ENCODE data around the gene LIFR. TPM values are rescaled to one million over a fixed set of nuclear protein-coding genes. Genes with fewer than 3 reads are reported as not detected.

LIFR gene
- total and polyA plus RNA-seq, 7 donors = 10.1 to 74.5 (median 28.9) TPM

DNA sequence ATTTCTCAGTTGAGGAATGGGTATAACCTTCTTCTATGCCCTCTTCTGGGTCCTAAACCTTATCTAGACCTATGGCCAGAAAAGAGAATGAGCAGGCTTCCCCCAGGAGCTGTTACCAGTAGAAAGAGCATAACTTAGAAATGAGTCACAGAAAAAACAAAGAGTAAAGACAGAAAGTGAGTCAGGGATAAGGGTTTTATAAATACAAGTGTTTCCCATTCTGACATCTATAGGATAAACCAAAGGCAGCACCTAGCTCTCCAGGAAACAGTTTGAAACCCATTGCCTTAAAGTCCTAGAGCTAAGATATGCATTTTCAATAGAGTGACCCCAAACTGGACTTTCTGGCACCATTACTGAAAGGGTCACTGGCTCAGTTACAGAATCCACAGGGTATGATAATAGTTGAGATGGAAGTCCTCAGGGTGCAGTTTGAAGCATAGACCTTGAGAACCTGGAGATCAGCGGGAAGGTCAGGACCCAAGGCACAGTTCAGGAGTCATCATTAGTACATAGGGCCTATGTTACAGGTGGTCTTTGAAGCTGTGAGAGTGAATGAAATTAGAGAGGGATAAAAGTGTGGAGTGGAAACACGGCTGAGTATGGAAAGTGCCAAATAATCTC lies 42.7 kb upstream of the LIFR start:
- Histone ChIP-seq H3K27ac (no peak overlapping the region), H3K4me1 (peaks cover 31% of the 10 kb centered on the region), H3K4me3 (no peak overlapping the region), H3K9me3 (no peaks in the 10 kb centered on the region), H3K27me3 (ENCODE audit: insufficient read depth in 3 of 3, low read length in 2 of 3) (no peaks in the 10 kb centered on the region), H3K36me3 (ENCODE audit: insufficient read depth in 1 of 2, low read depth in 1 of 2) (no peaks in the 10 kb centered on the region)
- intact Hi-C loops (cut with DNase I) = no loop called here
- TF ChIP-seq, protein P1, sequence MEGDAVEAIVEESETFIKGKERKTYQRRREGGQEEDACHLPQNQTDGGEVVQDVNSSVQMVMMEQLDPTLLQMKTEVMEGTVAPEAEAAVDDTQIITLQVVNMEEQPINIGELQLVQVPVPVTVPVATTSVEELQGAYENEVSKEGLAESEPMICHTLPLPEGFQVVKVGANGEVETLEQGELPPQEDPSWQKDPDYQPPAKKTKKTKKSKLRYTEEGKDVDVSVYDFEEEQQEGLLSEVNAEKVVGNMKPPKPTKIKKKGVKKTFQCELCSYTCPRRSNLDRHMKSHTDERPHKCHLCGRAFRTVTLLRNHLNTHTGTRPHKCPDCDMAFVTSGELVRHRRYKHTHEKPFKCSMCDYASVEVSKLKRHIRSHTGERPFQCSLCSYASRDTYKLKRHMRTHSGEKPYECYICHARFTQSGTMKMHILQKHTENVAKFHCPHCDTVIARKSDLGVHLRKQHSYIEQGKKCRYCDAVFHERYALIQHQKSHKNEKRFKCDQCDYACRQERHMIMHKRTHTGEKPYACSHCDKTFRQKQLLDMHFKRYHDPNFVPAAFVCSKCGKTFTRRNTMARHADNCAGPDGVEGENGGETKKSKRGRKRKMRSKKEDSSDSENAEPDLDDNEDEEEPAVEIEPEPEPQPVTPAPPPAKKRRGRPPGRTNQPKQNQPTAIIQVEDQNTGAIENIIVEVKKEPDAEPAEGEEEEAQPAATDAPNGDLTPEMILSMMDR (IDR thresholded peaks at IDR 0.05) = no peak
- DNase-seq (no peak), ATAC-seq (no peak)
- WGBS, 3 donors = 83 to 98% (median 90%) methylated on average over 2 of the region's 2 CpGs

DNA sequence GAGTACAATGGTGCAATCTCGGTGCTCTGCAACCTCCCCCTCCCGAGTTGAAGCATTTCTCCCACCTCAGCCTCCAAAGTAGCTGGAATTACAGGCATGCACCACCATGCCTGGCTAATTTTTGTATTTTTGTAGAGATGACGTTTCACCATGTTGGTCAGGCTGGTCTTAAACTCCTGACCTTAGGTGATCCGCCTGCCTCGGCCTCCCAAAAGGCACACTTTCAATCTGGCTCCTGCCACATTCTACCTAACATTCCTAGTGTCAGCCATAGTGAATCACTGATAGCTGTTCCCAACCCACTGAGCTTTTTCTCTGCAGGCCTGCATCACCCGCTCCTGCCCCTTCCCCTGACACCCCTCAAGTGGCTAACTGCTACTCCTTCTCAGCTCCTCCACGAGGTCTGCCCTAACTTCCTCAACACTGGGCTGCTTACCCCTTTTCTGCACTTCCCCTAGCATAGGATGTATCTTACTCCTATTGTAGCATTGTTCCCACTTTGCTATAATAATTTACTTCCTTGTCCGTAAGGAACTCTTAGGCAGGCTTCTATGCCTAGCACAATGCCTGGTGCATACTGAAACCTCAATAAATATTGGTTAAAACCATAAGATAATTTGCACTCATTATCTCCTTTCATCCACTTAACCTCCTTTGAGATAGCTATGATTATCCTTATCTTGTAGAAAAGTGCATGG lies 42.0 kb upstream of the LIFR start:
- no peaks in the 10 kb centered on the region for H3K27me3 ChIP-seq (ENCODE audit: insufficient read depth in 3 of 3, low read length in 2 of 3)
- ATAC-seq (no peak), DNase-seq (no peak)
- no peak overlapping the region for H3K4me3 ChIP-seq
- H3K4me1 ChIP-seq = peaks cover 31% of the 10 kb centered on the region
- no peak overlapping the region for H3K27ac ChIP-seq
- TF ChIP-seq, protein P1 (IDR thresholded peaks at IDR 0.05) = no peak
- intact Hi-C loops (cut with DNase I) = no loop called here
- no peaks in the 10 kb centered on the region for H3K36me3 ChIP-seq (ENCODE audit: insufficient read depth in 1 of 2, low read depth in 1 of 2)
- 88 to 89% (median 89%) methylated on average over 8 of the region's 8 CpGs for WGBS, 3 donors
- no peaks in the 10 kb centered on the region for H3K9me3 ChIP-seq

DNA sequence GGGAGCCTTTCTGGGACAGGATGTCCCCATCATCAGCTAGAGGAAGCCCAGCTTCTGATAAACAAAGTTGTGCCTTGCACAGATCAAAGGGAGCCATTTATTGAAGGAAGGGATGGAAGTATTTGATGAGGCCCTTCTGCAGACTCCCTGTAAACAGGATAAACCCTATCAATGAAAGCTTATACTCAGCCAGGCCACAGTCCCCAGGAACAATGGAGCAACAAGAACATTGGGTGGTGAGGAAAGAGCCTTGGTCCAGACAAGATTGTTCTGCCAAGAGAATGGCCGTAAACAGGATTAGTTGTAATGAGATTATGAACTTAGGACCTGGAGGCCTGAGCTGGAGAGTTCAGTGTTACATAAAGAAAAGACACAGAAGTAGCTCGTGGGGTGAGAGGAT lies 40.5 kb upstream of the LIFR start:
- TF ChIP-seq, protein P1 (IDR thresholded peaks at IDR 0.05) = no peak
- DNase-seq = no peak
- Histone ChIP-seq H3K4me1 (peaks cover 35% of the 10 kb centered on the region), H3K4me3 (no peak overlapping the region), H3K27ac (no peak overlapping the region), H3K9me3 (no peaks in the 10 kb centered on the region), H3K36me3 (ENCODE audit: insufficient read depth in 1 of 2, low read depth in 1 of 2) (no peaks in the 10 kb centered on the region), H3K27me3 (ENCODE audit: insufficient read depth in 3 of 3, low read length in 2 of 3) (no peaks in the 10 kb centered on the region)
- ATAC-seq = no peak
- intact Hi-C loops (cut with DNase I) = loop anchor here in 1 of 2 donors (1.0 kb wide), 1 partner anchor 40 kb away; no protein-coding TSS in a partner anchor
- 61 to 75% (median 63%) methylated on average over 2 of the region's 2 CpGs for WGBS, 3 donors

DNA sequence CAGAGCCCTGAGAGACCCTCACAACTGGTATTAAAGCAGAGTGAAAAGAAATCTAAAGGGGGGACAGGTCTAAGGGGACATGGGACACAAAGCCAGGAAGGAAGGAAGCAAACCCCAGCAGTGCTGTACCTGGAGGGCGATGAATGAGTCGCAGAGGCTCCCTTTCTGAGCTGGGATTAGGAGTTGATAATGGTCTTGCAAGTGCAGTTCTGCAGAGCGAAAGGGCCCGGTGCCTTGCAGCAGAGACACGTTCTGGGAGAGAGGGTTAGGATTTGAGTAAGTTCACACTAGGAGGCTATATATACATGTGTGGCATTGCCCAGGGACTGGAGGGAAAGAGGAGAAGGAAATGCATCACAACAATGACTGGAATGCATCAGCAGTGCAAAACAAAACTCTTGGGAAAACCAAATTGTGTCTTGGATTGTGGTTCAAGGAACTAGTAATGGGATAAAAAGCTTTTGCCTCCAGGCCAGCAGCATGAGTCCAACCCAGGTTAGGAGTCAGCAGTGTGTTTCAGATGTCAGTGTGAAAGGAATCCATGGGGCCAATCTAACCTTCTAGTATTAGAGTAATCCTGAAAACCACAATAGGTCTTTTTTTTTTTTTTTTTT lies 38.8 kb upstream of the LIFR start:
- ATAC-seq (no peak), DNase-seq (no peak)
- no peaks in the 10 kb centered on the region for H3K36me3 ChIP-seq (ENCODE audit: insufficient read depth in 1 of 2, low read depth in 1 of 2)
- H3K4me1 ChIP-seq = peaks cover 32% of the 10 kb centered on the region
- 58 to 67% (median 62%) methylated on average over 5 of the region's 5 CpGs for WGBS, 3 donors
- intact Hi-C loops (cut with DNase I) = no loop called here
- TF ChIP-seq, protein P1 (IDR thresholded peaks at IDR 0.05) = no peak
- H3K27ac ChIP-seq = no peak overlapping the region
- H3K4me3 ChIP-seq = no peak overlapping the region
- no peaks in the 10 kb centered on the region for H3K27me3 ChIP-seq (ENCODE audit: insufficient read depth in 3 of 3, low read length in 2 of 3)
- no peaks in the 10 kb centered on the region for H3K9me3 ChIP-seq

Data from psoas muscle (tissue), 8 donors.